ENCODE data around the gene UCN. TPM values are rescaled to one million over a fixed set of nuclear protein-coding genes. Genes with fewer than 3 reads are reported as not detected.
A peak's percentile ranks its signal among the peaks of the same experiment; 100 is the strongest.

Gene UCN
- total and polyA plus RNA-seq, 2 of the 4 experiments (the other 2 are of a cell fraction), result 0.22 TPM; not detected in 1

DNA sequence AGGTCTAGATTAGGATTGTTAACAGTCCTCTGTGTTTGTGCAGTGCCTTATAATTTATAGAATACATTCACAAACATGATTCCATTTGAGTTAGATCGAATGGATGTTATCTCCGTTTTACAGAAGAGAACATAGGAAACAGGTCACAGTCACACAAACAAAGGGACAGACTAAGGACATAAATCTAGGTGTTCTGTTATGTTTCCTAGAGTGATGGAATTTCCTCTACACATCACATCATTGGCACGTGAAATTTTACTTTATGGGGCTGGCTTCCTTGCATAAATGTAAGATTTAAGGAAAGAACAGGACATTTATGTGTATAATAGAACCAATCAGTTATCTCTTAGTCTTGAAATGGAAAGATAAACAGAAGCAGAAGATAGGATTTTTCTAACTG lies 19.6 kb downstream of the UCN start:
- CTCF ChIA-PET, result interaction anchor here (1.0 to 1.7 kb wide), 2 partner anchors 9 to 14 kb away, joined by 3 to 4 read pairs; no protein-coding TSS in a partner anchor
- in situ Hi-C loops (cut with MboI; ENCODE audit: low sequenced_read_pairs), result no loop called here

More for the DNA sequence above, 19.6 kb downstream of the UCN start:
- no peaks in the 10 kb centered on the region for H3K9me3 ChIP-seq (ENCODE audit: control insufficient read depth, insufficient read depth, low read length)
- no peaks in the 10 kb centered on the region; the same call in 1 of the 2 replicates for H4K20me1 ChIP-seq (ENCODE audit: insufficient read depth, low read length)
- no peak overlapping the region for H3K18ac ChIP-seq (ENCODE audit: low read depth, low read length)
- H3K9ac ChIP-seq (ENCODE audit: low read depth, low read length), result no peak overlapping the region
- H2AK5ac ChIP-seq (ENCODE audit: low read depth, low read length), result no peak overlapping the region
- peaks cover 10% of the 10 kb centered on the region for H3K27me3 ChIP-seq (ENCODE audit: control insufficient read depth, insufficient read depth, low read length)
- no peaks in the 10 kb centered on the region for H3K36me3 ChIP-seq (ENCODE audit: control insufficient read depth, insufficient read depth, low read length)
- H3K14ac ChIP-seq (replicated peaks; ENCODE audit: low read depth, low read length), result no peak overlapping the region
- ATAC-seq (ENCODE audit: low read depth) (peak; percentile 40; the same call in 1 of the 2 replicates), DNase-seq (no peak)
- no peak overlapping the region for H3K23ac ChIP-seq (ENCODE audit: low read depth, low read length)
- no peak overlapping the region for H3K4me2 ChIP-seq (ENCODE audit: low read depth, low read length)
- H2BK20ac ChIP-seq (ENCODE audit: low read depth, low read length), result no peak overlapping the region
- no peak for TF ChIP-seq POLR2A (IDR thresholded peaks at IDR 0.05; ENCODE audit: low read depth, low read length)
- no peak for TF ChIP-seq CEBPB (IDR thresholded peaks at IDR 0.05; ENCODE audit: low read depth, low read length)
- TF ChIP-seq RAD21 (IDR thresholded peaks at IDR 0.05; ENCODE audit: low read length), result no peak
- no peak for TF ChIP-seq SMC3 (IDR thresholded peaks at IDR 0.05; ENCODE audit: low read depth, low read length)
- no peak for TF ChIP-seq RFX5 (IDR thresholded peaks at IDR 0.05; ENCODE audit: low read depth, low read length)
- TF ChIP-seq, protein P1, sequence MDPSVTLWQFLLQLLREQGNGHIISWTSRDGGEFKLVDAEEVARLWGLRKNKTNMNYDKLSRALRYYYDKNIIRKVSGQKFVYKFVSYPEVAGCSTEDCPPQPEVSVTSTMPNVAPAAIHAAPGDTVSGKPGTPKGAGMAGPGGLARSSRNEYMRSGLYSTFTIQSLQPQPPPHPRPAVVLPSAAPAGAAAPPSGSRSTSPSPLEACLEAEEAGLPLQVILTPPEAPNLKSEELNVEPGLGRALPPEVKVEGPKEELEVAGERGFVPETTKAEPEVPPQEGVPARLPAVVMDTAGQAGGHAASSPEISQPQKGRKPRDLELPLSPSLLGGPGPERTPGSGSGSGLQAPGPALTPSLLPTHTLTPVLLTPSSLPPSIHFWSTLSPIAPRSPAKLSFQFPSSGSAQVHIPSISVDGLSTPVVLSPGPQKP (IDR thresholded peaks at IDR 0.05; ENCODE audit: borderline replicate concordance, low read depth, low read length), result no peak
- no peak for TF ChIP-seq FOS (IDR thresholded peaks at IDR 0.05; ENCODE audit: low read depth, low read length)
- TF ChIP-seq, protein P2, sequence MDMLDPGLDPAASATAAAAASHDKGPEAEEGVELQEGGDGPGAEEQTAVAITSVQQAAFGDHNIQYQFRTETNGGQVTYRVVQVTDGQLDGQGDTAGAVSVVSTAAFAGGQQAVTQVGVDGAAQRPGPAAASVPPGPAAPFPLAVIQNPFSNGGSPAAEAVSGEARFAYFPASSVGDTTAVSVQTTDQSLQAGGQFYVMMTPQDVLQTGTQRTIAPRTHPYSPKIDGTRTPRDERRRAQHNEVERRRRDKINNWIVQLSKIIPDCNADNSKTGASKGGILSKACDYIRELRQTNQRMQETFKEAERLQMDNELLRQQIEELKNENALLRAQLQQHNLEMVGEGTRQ (IDR thresholded peaks at IDR 0.05; ENCODE audit: low read depth, low read length), result no peak
- no peak for TF ChIP-seq CHD1 (IDR thresholded peaks at IDR 0.05; ENCODE audit: low read depth, low read length)
- TF ChIP-seq BHLHE40 (IDR thresholded peaks at IDR 0.05; ENCODE audit: low read depth, low read length), result no peak
- TF ChIP-seq NFE2L2 (IDR thresholded peaks at IDR 0.05; ENCODE audit: low read depth, low read length), result no peak
- no peak for TF ChIP-seq MAZ (IDR thresholded peaks at IDR 0.05; ENCODE audit: borderline replicate concordance, low read depth, low read length)
- TF ChIP-seq, protein P3, sequence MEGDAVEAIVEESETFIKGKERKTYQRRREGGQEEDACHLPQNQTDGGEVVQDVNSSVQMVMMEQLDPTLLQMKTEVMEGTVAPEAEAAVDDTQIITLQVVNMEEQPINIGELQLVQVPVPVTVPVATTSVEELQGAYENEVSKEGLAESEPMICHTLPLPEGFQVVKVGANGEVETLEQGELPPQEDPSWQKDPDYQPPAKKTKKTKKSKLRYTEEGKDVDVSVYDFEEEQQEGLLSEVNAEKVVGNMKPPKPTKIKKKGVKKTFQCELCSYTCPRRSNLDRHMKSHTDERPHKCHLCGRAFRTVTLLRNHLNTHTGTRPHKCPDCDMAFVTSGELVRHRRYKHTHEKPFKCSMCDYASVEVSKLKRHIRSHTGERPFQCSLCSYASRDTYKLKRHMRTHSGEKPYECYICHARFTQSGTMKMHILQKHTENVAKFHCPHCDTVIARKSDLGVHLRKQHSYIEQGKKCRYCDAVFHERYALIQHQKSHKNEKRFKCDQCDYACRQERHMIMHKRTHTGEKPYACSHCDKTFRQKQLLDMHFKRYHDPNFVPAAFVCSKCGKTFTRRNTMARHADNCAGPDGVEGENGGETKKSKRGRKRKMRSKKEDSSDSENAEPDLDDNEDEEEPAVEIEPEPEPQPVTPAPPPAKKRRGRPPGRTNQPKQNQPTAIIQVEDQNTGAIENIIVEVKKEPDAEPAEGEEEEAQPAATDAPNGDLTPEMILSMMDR (conservative IDR thresholded peaks at IDR 0.05; ENCODE audit: low read depth, low read length), result no peak
- WGBS, 2 experiments (ENCODE audit: extremely low coverage in 2 of 2, insufficient read length in 1 of 2), result no CpG with 5 or more reads among the region's 3 CpGs
- no peak overlapping the region for H2BK5ac ChIP-seq (ENCODE audit: low read depth, low read length, poor library complexity, severe bottlenecking)
- dilution Hi-C loops (cut with HindIII; ENCODE audit: low sequenced_read_pairs, unreplicated experiment), result no loop called here
- POLR2A ChIA-PET (ENCODE audit: unreplicated experiment), result no interaction called here
- H3K4me1 ChIP-seq (ENCODE audit: control insufficient read depth, insufficient read depth, low read length), result peaks cover 6% of the 10 kb centered on the region
- peaks cover 4% of the 10 kb centered on the region for H3K9me1 ChIP-seq (ENCODE audit: insufficient read depth, low read length)
- H3K4me3 ChIP-seq (ENCODE audit: insufficient read depth, low read depth, low read length), result no peak overlapping the region
- no peak overlapping the region for H4K8ac ChIP-seq (ENCODE audit: low read depth in 2 of 2, low read length in 2 of 2)
- no peak overlapping the region for H4K5ac ChIP-seq (ENCODE audit: low read depth, low read length)
- H2AFZ ChIP-seq (replicated peaks; ENCODE audit: low read length, poor library complexity), result no peak overlapping the region
- no peak overlapping the region for H3K56ac ChIP-seq (ENCODE audit: extremely low read depth, insufficient read depth, low read length)
- H2BK15ac ChIP-seq (ENCODE audit: low read depth, low read length), result no peak overlapping the region
- no peak overlapping the region for H2BK120ac ChIP-seq (ENCODE audit: low read depth, low read length)
- no peak overlapping the region for H3K4ac ChIP-seq (ENCODE audit: low read depth, low read length)
- no peak overlapping the region for H4K91ac ChIP-seq (ENCODE audit: insufficient read depth, low read depth, low read length)
- intact Hi-C loops (cut with micrococcal nuclease), result no loop called here
- no peak overlapping the region for H2AK9ac ChIP-seq (replicated peaks; ENCODE audit: low read depth, low read length, poor library complexity)
- H3K27ac ChIP-seq (ENCODE audit: insufficient read depth, low read length), result no peak overlapping the region
- no TSS peak for BruUV-seq (replicated peaks)
- no peaks in the 10 kb centered on the region for H3K79me1 ChIP-seq (ENCODE audit: low read depth in 1 of 2, low read length in 2 of 2)

All from IMR-90 (cell line).